Stimulated activated memory B cell treated with anti-CD40 and anti-IgM and Interleukin-4, amounts not matched to agents 10 μg/mL and 1 μg/mL and 100 μg/mL, for 72 hours (primary cell): ENCODE measurements around the gene OTUB2.

Experiments used
- ATAC-seq: fragments of 150-1000 bp; cut with Tn5 transposase; 2 replicates; pipeline ENCODE4 v1.10.0; 2021
- H3K27ac Mint-ChIP-seq: one replicate; pipeline ENCODE4 v1.8.0; 2022; ENCODE audit warnings: mild to moderate bottlenecking, mixed read lengths
- H3K27me3 Mint-ChIP-seq: one replicate; pipeline ENCODE4 v1.8.0; 2022; ENCODE audit warnings: mixed read lengths
- H3K36me3 Mint-ChIP-seq: one replicate; pipeline ENCODE4 v1.8.0; 2022; ENCODE audit warnings: mixed read lengths
- H3K4me1 Mint-ChIP-seq: one replicate; pipeline ENCODE4 v1.8.0; 2022; ENCODE audit warnings: mixed read lengths
- H3K4me3 Mint-ChIP-seq: one replicate; pipeline ENCODE4 v1.8.0; 2022; ENCODE audit warnings: mild to moderate bottlenecking, moderate library complexity, mixed read lengths
- H3K9me3 Mint-ChIP-seq: one replicate; pipeline ENCODE4 v1.8.0; 2022; ENCODE audit warnings: mixed read lengths

Gene OTUB2

DNA sequence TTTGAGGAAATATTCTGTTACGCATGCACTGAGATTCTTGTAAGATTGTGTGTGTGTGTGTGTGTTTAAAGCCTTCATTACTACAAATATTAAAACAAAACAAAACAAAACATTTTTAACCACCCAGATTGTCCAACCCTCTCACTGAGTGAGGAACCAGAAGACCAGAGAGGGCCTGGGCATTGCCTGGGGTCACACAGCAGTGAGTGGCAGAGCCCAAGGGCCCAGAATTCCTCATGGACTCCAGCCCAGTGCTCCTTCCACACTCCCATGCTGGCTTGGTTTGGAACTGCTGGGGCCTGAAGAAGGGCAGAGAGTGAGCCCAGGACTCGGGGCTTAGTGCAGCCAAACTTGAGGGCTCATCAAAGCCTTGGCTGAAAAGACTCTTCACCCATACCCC, 1.6 kb upstream of the OTUB2 start:
- Mint-ChIP-seq H3K36me3 (no peaks in the 10 kb centered on the region), H3K27me3 (peaks cover 50% of the 10 kb centered on the region), H3K9me3 (no peaks in the 10 kb centered on the region), H3K27ac (no peak overlapping the region), H3K4me1 (peaks cover 11% of the 10 kb centered on the region), H3K4me3 (no peak overlapping the region)
- no peak for ATAC-seq

DNA sequence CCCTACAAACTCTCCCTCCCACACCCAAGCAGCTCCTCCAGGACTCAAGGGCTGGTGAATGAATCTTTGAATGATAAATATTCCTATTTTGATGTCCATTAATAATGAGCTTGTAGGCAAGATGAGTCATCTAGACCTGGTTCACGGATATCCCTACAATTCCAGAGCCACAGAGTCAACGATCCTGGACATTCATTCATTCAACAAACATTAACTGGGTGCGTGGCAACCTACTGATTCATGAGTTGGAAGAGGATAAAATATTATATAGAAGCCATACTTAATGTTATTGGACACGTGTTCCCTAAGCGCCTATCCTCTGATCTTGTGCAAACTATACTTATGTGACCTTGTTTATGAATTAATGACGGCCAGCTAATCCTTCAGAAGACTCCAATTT, 420 bp upstream of the OTUB2 start:
- H3K4me3 Mint-ChIP-seq, result peak overlapping the region; percentile 74
- peaks cover 11% of the 10 kb centered on the region for H3K4me1 Mint-ChIP-seq
- no peak overlapping the region for H3K27ac Mint-ChIP-seq

DNA sequence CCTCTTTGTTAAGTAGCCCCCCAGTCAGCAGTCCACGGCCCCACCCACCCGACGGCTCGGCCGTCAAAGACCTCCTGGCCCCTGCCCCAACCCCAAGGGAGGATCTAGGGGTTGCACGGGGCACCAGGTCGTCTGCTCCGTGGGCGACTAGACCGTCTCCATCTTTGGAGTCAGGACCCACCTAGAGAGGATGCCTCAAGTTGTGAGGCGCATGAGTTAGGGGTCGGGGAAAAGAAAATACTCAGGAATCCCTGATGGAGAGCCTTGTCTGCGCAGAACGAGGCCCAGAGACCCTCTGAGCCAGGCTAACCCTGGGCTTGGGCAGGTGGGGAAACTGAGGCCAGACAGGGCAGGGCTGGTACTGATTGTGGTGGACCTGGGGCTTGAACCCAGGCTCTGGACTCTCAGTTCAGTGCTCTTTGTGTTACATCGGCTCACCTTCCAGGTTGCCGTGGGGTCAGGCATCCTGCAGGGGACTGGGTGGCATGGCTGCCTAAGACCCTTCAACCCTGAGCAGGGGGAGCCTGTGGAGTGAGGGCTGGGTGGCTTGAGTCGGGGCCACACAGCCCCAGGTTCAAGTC, 839 bp downstream of the OTUB2 start:
- H3K36me3 Mint-ChIP-seq, result no peaks in the 10 kb centered on the region
- peaks cover 11% of the 10 kb centered on the region for H3K4me1 Mint-ChIP-seq
- H3K9me3 Mint-ChIP-seq, result no peaks in the 10 kb centered on the region
- no peak for ATAC-seq
- H3K27ac Mint-ChIP-seq, result no peak overlapping the region
- H3K4me3 Mint-ChIP-seq, result peak overlapping the region; percentile 47
- peaks cover 31% of the 10 kb centered on the region for H3K27me3 Mint-ChIP-seq

More for the DNA sequence above, 420 bp upstream of the OTUB2 start:
- Mint-ChIP-seq H3K36me3 (no peaks in the 10 kb centered on the region), H3K9me3 (no peaks in the 10 kb centered on the region), H3K27me3 (peaks cover 39% of the 10 kb centered on the region)
- no peak for ATAC-seq

DNA sequence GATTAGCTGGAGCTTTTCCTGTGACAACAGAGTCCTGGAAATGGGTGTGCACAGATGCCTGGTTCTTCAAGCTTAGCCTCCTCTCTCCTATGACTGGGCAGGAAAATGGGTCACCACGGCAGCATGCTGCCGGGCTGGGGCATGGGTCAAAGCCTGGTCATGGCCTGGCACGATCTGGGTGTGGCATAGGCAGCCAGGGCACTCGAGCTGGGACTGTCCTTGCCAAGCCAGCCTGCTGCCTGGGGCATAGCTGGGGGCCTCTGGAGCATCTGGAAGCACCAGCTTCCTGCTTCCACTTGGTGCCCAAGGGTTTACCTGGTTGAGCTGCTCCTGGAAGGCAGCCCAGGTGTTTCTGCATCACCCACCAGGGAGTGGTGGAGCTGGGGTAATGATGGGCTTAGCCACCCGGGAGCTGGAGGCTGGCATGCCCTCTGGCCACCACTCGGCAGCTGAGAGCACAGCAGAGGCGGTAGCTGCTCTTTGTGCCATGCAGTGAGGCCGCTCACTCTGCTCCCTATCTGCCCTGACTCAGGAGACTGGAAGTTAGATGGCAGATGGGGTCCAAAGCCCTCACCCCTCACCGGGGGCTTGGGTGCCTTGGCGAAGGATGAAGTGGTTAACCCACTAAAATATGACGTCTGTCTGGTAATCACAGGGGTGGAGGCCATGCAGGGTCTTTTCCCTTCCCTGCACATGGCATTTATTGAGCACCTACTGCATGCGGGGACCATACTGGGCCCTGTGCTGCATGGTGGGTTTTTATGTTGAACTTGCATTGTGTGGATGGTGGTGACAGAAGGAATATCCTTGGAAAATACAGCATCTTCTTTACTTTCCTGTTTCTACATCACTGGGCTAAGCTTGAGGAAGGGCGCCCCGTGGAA, 1.7 kb downstream of the OTUB2 start:
- Mint-ChIP-seq H3K27me3 (peaks cover 23% of the 10 kb centered on the region), H3K4me1 (peaks cover 11% of the 10 kb centered on the region), H3K27ac (no peak overlapping the region), H3K4me3 (no peak overlapping the region), H3K36me3 (no peaks in the 10 kb centered on the region), H3K9me3 (no peaks in the 10 kb centered on the region)
- ATAC-seq, result no peak

DNA sequence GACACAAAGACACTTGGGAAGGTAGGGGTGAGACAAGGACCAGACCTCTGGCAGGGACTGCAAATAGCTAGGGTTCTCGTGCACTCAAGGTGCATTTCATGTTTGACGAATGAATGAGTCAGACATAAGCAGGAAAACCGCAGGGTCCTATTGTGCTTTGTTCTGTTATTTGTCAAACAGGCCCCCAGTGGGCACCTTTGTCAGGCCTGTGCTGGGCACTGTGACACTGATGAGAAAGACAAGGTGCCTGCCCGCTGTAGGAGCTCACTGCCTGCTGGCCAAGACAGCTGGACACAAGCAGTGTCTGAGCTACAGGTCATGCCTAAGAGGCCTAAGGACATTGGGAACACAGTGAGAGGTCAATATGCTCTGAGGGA, 2.3 kb downstream of the OTUB2 start:
- peak; percentile 3 for ATAC-seq
- Mint-ChIP-seq H3K9me3 (no peaks in the 10 kb centered on the region), H3K4me3 (no peak overlapping the region), H3K27me3 (peaks cover 16% of the 10 kb centered on the region), H3K27ac (no peak overlapping the region), H3K4me1 (peaks cover 11% of the 10 kb centered on the region), H3K36me3 (no peaks in the 10 kb centered on the region)

DNA sequence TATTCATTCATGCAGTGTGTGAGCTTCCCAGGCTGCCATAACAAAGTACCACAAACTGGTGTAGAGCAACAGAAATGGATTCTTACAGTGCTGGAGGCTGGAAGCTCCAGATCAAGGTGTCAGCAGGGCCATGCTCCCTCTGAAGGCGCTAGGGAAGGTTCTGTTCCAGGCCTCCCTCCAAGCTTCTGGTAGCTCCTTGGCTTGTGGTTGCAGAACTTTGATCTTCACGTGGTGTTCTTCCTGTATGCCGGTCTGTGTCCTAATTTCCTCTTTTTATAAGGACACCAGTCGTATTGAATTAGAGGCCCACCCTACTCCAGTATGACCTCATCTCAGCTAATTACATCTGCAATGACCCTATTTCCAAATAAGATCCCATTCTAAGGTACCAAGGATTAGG, 3.1 kb downstream of the OTUB2 start:
- no peak for ATAC-seq

DNA sequence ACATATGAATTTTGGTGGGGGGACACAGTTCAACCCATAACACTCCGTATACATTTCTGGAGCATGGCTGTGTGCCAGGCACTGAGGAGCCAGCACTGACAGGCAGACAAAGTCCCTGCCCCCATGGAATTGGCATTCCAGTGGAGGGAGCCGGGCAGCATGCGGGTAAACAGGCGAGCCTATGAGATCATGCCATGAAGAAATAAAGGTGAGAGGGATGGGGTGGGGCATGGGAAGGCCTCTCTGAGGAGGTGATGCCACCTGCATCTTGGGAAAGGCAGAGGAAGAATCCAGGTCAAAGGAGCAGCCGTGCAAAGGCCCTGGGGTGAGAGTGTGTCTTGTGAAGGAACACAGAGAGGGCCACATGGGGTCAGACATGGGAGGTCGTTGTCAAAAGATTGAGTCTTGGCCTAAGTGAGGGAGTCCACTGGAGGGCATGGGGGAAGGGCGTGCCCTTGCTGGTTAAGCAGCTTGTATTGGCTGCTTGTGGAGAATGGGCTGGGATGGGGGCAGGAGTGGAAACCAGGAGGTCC, 3.6 kb downstream of the OTUB2 start:
- no peaks in the 10 kb centered on the region for H3K36me3 Mint-ChIP-seq
- no peak for ATAC-seq
- H3K27me3 Mint-ChIP-seq, result peaks cover 3% of the 10 kb centered on the region
- H3K4me1 Mint-ChIP-seq, result peaks cover 11% of the 10 kb centered on the region
- no peak overlapping the region for H3K4me3 Mint-ChIP-seq
- H3K9me3 Mint-ChIP-seq, result no peaks in the 10 kb centered on the region
- H3K27ac Mint-ChIP-seq, result no peak overlapping the region

More for the DNA sequence above, 3.1 kb downstream of the OTUB2 start:
- H3K9me3 Mint-ChIP-seq, result no peaks in the 10 kb centered on the region
- no peak overlapping the region for H3K4me3 Mint-ChIP-seq
- peaks cover 8% of the 10 kb centered on the region for H3K27me3 Mint-ChIP-seq
- peaks cover 11% of the 10 kb centered on the region for H3K4me1 Mint-ChIP-seq
- no peaks in the 10 kb centered on the region for H3K36me3 Mint-ChIP-seq
- no peak overlapping the region for H3K27ac Mint-ChIP-seq

DNA sequence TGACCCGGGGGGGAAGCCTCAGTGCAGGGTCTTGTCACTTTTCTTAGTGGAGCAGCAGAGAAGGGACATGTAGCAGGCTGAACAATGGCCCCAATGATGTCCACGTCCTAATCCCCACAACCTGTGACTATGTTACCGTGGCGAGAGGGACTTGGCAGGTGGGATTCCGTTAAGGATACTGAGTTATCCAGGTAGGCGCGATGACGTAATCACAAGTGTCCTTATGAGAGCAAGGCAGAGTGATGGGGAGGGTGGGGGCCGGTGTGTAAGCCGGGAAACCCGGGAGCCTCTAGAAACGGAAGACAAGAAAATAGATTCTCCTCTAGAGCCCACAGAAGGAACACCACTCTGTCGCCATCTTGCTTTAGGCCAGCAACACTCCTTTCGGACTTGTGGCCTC, 4.4 kb downstream of the OTUB2 start:
- Mint-ChIP-seq H3K4me3 (no peak overlapping the region), H3K27ac (no peak overlapping the region), H3K4me1 (peaks cover 11% of the 10 kb centered on the region), H3K36me3 (no peaks in the 10 kb centered on the region), H3K27me3 (no peaks in the 10 kb centered on the region), H3K9me3 (no peaks in the 10 kb centered on the region)
- ATAC-seq, result no peak

DNA sequence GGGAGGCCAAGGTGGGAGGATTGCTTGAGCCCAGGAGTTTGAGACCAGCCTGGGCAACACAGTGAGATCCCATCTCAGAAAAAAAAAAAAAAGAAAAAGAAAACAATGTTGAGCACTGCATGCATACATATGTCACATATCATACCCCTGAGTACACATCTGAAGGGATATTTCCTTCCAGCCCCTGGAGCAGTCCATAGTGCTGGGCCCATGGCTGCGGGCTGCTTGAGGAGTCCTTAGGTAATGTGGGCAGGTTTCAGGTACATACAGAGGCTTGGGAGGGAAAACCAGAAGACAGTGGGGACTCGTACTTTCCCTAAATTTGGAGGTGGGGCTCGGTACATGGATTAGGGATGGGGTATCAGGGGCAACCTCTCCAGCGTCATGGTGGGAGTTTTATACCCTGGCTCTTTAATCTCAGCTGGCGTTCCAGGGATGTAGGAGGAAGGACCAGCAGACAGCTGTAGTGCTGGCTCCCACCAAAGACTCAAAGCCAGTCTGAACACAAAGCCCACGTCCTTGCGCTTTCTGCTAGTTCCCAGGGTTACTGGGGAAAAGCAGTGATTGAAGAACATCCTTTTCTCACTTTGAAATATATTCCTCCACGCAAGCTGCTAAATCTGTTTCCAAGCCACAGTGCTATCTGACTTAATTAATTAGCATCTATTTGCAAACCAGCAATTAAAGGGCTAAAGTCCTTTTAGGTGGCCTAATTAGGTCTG, 5.2 kb downstream of the OTUB2 start:
- ATAC-seq, result no peak

DNA sequence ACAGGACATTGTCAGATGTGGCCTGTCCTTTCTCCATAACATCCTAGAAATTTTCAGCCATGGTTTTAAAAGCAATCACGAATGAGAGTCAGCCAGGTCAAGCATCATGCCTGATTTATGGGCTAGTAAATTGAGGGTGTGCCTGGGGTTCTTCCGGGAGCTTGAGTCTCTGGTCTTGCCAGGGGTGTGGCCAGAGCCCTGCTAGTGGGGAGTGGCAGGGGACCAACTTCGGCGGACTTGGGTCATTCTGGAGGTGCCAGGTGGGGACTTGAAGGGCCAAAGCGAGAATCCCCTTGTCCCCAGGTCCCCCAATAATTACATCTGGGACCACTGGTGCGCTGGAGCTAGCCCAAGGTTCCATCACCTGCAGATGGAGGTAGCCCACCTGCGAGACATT, 5.7 kb downstream of the OTUB2 start:
- H3K27ac Mint-ChIP-seq, result no peak overlapping the region
- ATAC-seq, result no peak
- no peaks in the 10 kb centered on the region for H3K36me3 Mint-ChIP-seq
- no peaks in the 10 kb centered on the region for H3K9me3 Mint-ChIP-seq
- peaks cover 11% of the 10 kb centered on the region for H3K4me1 Mint-ChIP-seq
- H3K4me3 Mint-ChIP-seq, result no peak overlapping the region
- H3K27me3 Mint-ChIP-seq, result no peaks in the 10 kb centered on the region

More for the DNA sequence above, 5.2 kb downstream of the OTUB2 start:
- Mint-ChIP-seq H3K4me1 (peaks cover 6% of the 10 kb centered on the region), H3K36me3 (no peaks in the 10 kb centered on the region), H3K27ac (no peak overlapping the region), H3K9me3 (no peaks in the 10 kb centered on the region), H3K27me3 (no peaks in the 10 kb centered on the region), H3K4me3 (no peak overlapping the region)

DNA sequence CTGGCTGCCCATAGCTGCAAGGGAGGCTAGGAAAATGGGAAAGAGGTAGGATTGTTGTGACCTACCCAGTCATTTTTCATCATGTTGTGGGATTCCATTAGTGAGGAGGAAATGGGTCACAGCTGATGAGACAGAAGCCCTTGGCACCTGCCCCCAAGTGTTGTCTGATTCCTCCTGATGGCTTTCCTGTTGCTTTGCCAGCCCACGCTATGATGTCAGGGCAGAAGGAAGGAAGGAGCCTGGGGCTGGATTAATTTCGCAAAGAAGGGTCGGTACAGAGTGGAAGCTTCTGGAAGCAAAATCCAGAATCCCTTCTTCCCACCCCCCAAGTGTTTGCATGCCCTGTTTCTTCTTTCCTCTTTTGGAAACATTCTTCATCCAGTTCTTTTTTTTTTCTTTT, 8.7 kb downstream of the OTUB2 start:
- Mint-ChIP-seq H3K27ac (no peak overlapping the region), H3K36me3 (no peaks in the 10 kb centered on the region), H3K4me3 (no peak overlapping the region), H3K27me3 (no peaks in the 10 kb centered on the region), H3K4me1 (peaks cover 6% of the 10 kb centered on the region), H3K9me3 (no peaks in the 10 kb centered on the region)
- ATAC-seq, result no peak

DNA sequence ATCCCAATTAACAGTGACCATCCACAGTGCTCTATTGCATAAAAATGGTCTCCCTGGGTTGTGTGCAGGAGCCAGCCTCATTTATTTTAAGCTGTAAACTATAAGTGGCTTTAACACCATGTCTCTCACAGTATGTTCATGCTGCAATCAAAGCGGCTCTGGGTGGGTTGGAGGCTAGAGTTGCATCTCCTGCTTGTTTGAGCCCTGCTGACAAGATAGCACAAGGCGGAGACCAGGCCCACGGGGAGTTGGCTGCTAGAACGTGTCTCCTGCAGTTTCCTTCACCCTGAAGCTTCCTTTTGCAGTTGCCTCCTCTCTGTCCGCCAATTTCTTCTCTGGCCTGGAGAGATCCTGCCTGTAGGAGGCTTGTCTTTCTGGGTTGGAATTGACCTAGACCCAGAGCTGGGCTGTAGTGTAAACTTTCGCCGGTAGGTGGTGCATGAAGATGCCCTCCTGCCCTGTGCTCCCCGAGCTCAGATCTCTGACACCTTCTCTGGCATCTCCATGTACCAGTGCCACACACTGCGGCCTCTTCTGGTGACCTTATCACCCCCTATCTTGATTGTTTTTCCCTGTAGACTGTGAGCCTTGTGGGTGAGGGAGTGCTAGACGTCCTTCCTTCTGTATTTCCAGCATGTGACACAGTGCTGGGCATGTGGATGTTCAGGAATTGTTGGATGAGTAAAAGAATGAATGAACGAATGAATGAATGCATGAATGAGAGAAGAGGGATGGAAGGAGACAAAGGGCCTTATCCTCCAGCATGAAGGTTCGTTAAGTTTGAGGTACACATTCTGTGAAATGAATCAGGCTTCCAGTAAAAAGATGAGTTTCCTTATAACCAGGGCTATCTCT, 10.4 kb downstream of the OTUB2 start:
- no peaks in the 10 kb centered on the region for H3K27me3 Mint-ChIP-seq
- no peaks in the 10 kb centered on the region for H3K36me3 Mint-ChIP-seq
- H3K4me3 Mint-ChIP-seq, result no peak overlapping the region
- ATAC-seq, result peak; percentile 87
- no peak overlapping the region for H3K27ac Mint-ChIP-seq
- peaks cover 6% of the 10 kb centered on the region for H3K4me1 Mint-ChIP-seq
- H3K9me3 Mint-ChIP-seq, result no peaks in the 10 kb centered on the region

DNA sequence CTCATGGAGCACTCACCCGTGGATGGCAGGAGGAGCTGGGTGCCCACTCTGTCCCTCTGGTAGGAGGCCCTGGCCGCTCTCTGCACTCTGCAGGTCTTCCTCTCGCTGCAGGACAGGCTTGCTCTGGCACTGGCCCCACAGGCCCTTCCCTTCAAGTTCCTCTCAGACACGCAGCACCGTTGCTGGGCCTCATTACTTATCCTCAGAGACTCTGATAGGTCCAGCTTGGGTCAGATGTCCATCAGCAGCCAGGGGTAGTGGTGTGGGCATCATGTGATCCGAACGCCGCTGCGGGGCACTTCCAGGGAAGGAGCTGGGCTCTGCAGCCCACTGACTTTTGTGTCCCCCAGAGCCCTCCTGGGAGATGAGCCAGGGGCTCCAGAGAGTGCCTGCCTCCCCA, 11.8 kb downstream of the OTUB2 start:
- no peaks in the 10 kb centered on the region for H3K36me3 Mint-ChIP-seq
- H3K27me3 Mint-ChIP-seq, result no peaks in the 10 kb centered on the region
- no peak overlapping the region for H3K4me3 Mint-ChIP-seq
- no peak overlapping the region for H3K27ac Mint-ChIP-seq
- no peak for ATAC-seq
- H3K4me1 Mint-ChIP-seq, result peaks cover 6% of the 10 kb centered on the region
- H3K9me3 Mint-ChIP-seq, result no peaks in the 10 kb centered on the region

DNA sequence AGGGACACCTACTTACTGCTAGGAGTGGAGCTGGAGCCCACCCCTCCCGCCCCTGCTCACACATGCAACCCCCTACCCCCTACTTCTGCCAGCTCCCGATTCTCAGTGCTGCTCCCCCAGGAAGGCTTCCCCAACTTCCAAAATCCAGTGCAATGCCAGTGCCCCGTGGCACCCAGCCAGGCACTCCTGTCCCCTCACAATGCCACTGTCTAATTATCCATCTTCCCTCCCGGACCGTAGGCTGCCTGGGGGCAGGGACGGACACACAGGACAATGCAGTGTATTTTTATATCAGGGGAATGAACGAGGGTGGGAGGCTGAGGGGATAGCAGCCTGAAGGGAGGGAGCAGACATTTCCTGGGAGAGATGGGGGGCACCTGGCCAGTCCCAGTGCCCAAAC, 12.4 kb downstream of the OTUB2 start:
- H3K27ac Mint-ChIP-seq, result no peak overlapping the region
- no peaks in the 10 kb centered on the region for H3K9me3 Mint-ChIP-seq
- H3K4me3 Mint-ChIP-seq, result no peak overlapping the region
- no peaks in the 10 kb centered on the region for H3K36me3 Mint-ChIP-seq
- H3K4me1 Mint-ChIP-seq, result peaks cover 6% of the 10 kb centered on the region
- H3K27me3 Mint-ChIP-seq, result no peaks in the 10 kb centered on the region
- no peak for ATAC-seq
